Measurements from ENCODE around the gene MEI1. TPM values are rescaled to one million over a fixed set of nuclear protein-coding genes. Genes with fewer than 3 reads are reported as not detected.

MEI1 gene
- total RNA-seq, 1 experiment from 2014 or later = not detected

DNA sequence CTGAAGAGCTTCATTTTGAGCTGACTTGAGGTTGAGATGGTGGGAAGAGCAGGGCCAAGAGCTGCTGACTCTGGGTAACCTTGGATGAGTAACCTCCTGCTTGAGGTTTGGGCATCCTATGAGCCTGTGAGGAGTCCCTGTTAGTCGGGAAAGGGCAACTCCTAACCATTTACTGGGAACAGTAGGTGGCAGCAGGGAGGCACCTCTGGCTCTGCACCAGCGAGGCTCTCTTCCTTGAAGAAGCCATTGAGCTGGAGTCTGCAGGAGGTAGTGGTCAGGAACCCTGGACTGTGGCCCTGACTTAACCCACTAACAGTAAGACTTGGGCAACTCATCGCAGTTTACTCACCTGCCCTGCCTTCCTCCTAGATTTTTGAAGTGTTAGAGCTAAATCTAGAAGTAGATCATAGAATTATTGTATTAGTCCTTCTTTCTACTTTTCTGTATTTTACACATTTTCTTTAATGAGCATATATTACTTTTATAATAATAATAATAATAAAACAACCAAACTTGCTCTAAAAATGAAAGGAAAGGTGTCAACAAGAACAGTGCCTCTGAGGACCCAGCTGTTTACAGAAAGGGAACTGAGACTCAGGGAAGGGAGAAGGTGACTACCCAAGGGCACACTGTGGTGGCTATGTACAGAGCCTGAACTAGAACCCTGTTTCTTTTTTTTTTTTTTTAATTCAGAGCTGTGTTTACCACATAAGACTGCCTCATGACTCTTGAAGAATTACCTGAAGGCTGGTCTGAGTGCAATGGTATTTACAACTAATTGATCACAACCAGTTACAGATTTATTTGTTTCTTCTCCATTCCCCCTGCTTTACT, 47.5 kb downstream of the MEI1 start:
- peak; percentile 76 for DNase-seq (ENCODE audit: low read depth)

DNA sequence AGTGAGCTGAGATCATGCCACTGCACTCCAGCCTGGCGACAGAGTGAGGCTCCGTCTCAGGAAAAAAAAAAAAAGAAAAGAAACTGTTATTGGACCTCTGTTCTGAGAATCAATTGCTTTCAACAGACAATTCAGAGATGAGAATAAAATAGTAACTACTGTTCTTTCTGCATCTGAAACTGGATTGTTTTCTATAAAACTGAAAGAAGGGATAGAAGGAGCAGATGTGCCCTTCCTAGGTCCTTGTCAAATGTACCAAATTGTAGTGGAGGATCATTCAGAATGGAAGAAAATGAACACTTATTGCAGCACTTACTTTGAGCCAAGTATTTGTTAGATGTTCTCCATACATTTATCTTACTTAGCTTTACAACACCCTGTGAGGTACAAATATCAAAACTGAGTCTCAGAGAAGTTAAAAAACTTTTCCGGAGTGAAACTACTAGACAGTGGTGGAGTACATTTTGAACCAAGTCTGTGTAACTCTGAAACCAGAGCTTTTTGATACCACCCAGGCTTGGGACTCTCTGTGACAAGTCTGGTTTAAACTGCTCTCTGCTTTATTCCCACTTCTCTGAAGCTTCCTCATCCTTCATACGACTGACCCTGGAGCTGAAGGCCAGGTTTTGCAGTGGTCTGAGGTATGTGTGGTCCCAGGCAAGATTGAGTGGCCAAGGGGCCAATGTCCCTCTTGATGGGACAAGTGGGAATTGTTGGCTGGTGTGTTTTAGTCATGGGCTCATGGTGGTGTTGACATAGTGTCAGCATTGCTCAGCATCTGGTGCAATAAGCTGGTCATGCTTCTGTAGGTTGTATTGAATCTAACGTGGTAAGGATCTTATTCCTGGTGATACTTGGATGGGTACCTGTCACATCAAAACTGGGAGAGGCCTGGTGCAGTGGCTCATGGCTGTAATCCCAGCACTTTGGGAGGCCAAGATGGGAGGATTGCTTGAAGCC, 53.0 kb downstream of the MEI1 start:
- DNase-seq (ENCODE audit: low read depth) = no peak

DNA sequence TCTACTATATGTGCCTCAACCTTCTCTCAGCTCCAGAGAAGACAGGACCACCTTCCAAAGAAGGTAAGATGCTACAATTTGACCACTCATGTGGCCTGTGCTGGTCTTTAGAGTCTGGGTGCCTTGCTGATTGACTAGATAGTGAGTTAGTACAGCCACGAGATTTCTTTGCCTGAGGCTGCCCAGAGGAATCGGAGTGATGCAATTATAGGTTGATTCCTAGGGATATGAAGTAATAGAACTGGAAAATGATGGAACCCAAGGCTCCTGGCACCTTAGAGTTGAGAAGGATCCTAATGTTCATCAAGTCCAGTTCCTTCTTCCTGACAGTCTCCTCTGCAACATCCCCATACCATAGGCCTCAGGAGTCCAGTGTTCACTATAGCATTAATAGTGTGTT, 54.7 kb downstream of the MEI1 start:
- no peak for DNase-seq (ENCODE audit: low read depth)

DNA sequence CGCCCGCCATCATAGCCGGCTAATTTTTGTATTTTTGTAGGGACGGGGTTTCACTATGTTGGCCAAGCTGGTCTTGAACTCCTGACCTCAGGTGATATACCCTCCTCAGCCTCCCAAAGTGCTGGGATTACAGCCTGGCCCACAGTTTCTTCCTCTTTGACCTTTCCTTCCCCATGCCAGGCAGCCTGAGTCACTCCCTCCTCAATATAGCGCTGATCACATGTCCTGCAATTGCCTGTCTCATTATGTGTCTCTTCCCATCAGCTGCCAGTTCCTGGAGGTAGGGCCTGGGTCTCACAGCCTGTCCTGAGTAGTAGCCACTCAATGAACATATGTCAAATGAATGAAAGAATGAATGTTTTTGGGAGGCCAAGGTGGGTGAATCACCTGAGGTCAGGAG, 58.2 kb downstream of the MEI1 start:
- no peak for DNase-seq (ENCODE audit: low read depth)

DNA sequence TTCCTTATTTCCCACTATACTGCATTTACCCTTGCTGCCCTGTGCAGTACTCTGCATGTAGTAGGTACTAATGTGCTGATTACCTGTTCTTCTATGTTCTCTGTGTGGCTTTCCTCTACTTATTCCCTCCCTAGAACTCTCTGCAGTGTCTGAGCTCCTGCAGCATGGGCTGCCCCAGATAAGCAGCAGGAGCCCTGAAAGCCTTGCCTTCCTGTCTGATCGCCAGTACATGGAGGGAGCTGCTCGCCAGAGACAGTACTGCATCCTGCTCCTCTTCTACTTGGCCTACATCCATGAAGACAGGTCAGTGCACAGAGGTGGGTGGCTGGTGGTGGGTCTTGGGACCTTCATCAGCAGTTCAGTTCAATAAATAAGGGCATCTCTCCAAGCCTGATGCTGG, 58.9 kb downstream of the MEI1 start:
- no peak for DNase-seq (ENCODE audit: low read depth)

DNA sequence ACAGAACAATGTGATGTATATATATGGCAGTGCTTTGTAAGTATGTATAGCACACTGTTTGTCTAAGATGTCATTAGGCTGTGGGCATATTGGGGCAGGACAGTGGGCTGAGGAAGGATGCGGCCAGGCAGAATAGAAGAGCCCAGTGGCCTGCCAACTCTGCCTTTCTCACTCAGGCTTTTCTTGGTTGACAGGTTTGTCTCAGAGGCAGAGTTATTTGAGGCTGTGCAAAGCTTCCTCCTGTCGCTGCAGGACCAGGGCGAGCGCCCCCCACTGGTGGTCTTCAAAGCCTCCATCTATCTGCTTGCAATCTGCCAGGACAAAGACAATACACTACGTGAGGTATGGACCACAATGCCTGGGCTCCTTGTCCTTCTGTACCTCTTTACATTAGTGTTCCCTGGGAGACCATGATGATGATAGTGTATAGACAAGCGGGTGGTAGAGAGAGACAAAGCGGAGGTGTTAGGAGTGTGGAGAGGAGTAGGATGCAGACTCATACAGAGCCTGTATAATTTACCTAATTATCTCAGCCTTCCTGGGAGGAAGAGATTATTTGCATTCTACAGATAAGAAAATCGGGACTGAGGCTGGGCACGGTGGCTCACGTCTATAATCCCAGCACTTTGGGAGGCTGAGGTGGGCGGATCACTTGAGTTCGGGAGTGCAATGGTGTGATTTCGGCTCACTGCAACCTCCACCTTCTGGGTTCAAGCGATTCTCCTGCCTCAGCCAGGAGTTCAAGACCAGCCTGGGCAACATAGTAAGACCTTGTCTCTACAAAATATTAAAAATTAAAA, 63.9 kb downstream of the MEI1 start:
- DNase-seq (ENCODE audit: low read depth) = no peak

DNA sequence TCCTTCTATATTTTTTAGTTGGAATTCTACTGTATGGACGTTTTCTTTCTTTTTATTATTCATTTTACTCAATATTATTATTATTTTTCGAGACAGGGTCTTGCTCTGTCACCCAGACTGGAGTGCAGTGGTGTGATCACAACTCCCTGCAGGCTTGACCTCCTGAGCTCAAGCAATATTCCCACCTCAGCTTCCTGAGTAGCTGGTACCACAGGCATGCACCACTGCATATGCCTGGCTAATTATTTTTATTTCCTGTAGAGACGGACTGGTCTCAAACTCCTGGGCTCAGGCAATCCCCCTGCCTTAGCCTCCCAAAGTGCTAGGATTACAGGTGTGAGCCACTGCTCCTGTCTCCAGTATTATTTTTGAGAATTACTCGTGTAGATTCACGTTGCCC, 67.2 kb downstream of the MEI1 start:
- no peak for DNase-seq (ENCODE audit: low read depth)

DNA sequence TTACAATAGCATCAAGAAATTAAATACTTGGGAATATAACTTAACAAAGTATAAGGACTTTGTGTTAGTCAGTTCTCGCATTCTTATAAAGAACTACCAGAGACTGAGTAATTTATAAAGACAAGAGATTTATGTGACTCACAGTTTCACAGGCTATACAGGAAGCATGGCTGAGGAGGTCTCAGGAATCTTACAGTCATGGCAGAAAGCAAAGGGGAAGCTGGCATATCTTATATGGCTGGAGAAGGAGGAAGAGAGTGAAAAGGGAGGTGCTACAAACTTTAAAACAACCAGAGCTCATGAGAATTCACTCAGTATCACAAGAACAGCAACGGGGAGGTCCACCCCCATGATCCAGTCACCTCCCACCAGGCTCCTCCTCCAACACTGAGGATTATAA, 69.1 kb downstream of the MEI1 start:
- DNase-seq (ENCODE audit: low read depth) = peak; percentile 49

DNA sequence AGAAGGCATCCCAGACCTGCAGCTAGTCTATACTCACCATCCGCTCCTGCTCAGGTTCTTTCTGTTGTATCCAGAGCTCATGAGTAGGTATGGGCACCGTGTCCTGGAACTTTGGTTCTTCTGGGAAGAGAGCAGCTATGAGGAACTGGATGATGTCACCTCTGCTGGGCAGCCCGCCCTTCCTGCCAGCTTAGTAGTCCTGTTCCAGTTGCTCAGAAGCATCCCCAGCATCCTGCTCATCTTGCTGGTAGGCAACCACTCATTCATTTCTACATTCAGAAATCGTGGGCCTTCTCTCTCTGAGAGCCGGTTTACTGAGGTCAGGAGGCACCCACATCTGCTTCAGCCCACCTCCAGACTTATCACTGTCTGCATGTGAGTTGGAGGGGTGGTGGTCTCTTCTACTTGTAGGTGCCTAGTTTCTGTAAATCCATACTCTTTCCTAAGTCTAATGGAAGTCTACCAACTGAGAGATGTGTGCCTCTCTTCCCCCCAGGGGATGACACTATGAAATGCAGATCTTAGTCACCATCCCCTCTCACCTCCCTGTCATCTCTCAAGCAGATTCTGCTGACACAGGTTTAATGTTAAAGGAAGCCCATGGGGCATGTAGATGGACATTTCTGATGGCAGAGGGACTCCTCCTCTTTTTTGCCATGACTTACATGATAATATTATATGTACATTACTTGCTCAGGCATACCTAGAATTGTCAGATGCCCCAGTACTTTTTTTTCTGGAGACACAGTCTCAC, 71.6 kb downstream of the MEI1 start:
- DNase-seq (ENCODE audit: low read depth) = peak; percentile 39

DNA sequence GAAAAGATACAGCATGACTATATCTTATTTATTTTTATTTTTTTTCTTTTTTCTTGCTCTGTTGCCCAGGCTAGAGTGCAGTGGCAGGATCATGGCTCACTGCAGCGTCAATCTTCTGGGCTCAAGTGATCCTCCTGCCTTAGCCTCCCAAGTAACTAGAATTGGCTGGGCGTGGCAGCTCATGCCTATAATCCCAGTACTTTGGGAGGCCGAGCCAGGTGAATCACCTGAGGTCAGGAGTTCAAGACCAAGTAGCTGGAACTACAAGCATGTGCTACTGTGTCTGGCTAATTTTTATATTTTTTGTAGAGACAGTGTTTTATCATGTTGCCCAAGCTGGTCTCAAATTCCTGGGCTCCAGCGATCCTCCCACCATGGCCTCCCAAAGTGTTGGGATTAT, 72.9 kb downstream of the MEI1 start:
- no peak for DNase-seq (ENCODE audit: low read depth)

DNA sequence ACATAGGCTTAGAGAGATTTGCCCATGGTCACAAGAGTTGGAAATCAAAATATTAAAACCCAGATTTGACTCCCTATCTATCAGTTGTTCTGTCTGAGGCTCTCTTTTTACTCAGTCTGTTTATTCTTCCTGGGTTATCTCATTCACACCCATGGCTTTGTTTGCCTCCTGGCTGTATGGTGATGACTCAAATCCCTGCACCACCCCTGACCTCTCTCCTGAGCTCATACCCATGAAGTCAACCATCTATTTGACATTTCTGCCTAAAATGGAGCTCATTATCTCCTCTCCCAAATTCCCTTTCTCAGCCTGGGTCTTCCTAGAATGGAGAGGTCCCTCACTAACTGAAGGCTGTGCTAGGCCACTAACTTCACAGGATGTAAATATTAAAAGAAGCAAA, 73.3 kb downstream of the MEI1 start:
- DNase-seq (ENCODE audit: low read depth) = peak; percentile 26

DNA sequence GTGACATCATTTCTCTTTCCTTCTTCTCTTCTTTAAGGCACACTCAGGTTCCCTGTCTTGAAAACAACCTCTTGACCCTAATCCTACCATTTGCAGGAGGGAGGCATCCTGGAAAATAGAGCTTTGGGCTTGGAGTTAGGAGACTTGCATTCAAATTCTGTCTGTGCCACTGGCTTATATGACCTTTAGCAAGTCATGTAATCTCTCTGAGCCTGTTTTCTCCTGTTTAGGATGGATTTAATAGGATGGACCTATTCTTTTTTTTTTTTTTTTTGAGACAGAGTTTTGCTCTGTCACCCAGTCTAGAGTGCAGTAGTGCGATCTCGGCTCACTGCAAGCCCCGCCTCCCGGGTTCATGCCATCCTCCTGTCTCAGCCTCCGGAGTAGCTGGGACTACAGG, 76.0 kb downstream of the MEI1 start:
- DNase-seq (ENCODE audit: low read depth) = no peak

DNA sequence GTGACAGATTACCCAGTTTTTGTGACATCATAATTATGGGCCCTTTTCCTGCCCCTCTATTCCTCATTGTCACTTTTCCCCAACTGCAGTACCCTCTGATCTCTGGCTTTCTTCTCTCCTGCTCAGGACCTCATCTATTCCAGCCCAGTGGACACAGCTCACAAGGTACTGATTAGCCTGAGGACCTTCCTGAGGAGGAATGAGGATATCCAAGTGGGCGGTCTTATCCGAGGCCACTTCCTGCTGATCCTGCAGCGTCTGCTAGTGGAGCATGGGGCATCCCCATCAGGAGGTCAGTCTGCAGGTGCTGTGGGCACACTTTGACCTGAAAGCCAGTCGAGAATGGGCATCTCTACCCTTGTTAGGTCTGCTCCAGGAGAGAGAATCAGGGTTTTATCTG, 76.7 kb downstream of the MEI1 start:
- no peak for DNase-seq (ENCODE audit: low read depth)

DNA sequence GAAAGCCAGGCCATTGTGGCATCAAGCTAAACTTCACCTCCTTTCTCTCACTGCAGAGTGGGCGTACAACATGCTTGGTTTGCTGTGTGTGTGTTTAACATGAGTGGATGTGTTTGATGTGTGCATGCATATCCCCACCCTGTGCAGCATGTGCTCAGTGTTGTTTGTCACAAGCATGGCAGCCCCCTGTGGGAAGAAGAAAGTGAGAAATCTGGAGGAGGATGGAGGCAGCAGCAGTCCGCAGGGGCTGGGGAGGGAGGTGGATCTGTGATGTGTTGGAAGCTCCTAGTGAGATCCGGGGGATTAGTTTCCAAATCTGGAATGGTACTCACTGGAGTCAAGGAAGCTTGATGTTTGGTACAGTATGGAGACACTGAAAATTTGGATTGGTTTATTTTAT, 77.1 kb downstream of the MEI1 start:
- DNase-seq (ENCODE audit: low read depth) = no peak

DNA sequence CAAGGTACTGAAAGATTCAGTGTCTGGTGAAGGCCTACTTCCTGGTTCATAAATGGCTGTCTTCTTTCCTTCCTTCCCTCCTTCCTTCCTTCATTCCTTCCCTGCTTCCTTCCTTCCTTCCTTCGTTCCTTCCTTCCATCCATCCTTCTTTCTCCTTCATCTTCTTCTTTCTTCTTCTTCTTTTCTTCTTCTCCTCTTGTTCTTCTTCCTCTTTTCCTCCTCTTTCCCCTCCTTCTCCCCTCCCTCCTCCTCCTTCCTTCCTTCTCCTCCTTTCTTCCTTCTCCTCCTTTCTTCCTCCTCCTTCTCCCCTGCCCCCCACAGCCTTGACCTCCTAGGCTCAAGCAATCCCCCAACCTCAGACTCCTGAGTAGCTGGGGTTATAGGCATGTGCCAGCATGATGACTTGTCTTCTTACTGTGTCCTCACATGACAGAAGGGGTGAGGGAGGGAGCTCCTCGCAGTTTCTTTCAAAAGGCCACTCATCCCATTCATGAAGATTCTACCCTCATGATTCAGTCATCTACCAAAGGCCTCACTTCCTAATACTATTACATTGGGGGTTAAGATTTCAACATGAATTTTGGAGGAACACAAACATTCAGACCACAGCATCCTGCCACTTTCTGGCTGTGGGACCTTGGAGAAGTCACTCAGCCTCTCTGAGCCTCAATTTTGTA, 78.6 kb downstream of the MEI1 start:
- no peak for DNase-seq (ENCODE audit: low read depth)

DNA sequence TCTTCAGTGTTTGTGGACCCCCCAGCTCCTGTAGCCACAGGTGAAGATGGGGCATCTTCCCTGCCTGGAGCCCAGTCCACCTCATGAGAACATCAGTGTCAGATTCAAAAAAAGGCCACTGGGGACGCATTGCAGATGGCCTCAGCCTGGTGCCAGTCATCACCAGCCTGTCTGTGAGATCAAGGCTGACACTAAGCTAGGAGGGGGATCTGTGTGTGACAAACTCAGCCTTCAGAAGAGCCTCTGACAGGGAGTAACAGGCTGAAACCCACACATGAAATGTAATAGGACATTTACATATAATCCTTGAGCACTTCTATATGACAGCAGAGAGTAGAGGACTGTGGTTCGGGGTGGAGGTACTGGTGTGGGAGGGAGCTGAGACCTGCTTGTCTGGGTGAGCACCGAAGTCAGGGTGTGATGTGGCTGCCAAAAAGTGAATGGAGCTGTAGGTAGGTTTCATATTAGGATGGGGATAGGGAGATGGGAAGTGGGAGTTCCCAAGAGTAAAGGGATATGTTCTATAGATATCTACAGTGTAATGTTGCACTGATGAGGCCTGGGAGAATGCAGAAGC, 80.7 kb downstream of the MEI1 start:
- DNase-seq (ENCODE audit: low read depth) = no peak

DNA sequence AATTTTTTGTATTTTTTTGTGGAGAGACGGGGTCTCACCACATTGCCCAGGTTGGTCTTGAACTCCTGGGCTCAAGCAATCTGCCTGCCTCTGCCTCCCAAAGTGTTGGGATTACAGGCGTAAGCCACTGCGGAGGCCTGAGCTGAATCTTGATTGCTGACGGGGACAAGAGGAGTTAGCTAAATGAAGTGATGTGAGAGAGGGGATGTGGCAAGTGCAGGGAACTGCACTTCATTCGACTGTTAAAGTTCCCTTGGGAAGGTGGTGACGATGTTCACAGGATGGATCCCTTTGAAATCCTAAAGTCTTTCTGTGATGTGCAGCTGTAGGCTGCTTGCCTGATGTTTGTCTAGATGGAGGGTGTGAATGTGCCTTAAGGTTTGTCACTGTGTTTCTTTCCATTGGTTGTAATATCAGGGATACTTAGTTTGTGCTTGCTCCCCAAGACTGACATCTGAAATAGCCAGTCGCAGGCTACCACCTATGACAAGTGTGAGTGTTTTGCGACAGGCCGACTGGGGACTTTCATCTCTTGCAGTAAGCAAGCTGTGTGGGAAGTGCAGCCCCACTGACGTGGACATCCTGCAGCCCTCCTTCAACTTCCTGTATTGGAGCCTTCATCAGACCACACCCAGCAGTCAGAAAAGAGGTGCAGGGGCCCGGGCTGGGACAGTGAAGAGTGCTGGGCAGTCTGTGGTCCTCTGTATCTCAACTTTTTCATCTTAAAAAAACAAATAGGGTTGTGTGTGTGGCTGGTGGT, 81.6 kb downstream of the MEI1 start:
- peak; percentile 11 for DNase-seq (ENCODE audit: low read depth)

DNA sequence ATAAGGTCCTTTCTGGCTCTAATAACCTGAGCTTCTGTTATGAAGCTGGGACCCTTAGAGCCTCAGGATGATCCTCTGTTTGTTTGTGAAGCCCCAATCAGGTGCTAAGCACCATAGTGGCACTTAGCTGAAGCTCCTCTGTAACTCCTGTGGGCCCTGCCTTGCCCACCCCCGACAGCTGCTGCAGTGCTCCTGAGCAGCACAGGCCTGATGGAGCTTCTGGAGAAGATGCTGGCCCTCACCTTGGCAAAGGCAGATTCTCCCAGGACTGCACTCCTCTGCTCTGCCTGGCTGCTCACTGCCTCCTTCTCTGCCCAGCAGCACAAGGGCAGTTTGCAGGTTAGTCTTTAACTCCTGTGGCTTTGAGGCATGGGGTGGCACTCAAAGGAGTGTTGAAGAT, 82.2 kb downstream of the MEI1 start:
- no peak for DNase-seq (ENCODE audit: low read depth)

DNA sequence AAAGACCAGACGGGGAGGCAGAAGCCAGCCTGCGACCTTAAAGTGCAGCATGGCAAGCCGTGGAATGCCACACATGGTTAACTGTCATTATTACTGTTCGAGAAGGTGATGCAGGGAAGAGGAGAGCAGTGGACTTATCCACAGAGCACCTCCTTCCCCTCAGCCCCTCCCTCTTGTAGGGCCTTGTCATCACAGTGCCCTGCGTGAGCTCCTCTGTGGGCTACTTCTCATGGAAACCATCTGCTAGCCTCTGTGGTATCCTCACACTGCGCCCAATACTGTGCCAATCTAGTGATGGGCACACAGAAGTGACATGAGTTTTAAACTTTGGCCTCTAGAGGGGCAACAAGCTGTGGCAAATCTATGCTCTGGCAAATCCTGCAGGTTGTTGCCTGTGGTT, 83.0 kb downstream of the MEI1 start:
- DNase-seq (ENCODE audit: low read depth) = no peak

DNA sequence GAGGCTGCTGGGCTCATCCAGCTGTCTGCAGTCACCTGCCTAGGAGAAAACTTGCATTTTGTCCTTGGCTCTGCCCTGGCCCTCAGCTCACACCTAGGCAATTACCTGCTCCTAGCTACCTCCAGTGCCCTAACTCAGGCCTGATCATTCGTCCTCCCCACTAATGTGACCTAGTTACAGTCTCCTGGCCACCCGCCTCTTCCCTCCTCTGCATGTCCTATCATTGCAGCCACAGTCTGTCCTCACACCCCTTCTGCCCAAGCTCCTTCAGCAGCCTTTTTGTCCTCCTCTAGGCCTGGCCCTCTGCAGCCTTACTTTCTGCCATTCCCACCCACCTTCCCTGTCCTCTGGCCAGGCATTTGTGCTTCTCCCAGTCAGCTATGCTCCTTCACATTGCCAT, 83.4 kb downstream of the MEI1 start:
- DNase-seq (ENCODE audit: low read depth) = no peak

All from RPMI7951 (cell line).